ENCODE results near the gene SOX5.

- TF ChIP-seq ZFP36 (IDR thresholded peaks at IDR 0.05; ENCODE audit: low read depth, low read length, partially characterized antibody): no peak
- TF ChIP-seq JUN (IDR thresholded peaks at IDR 0.05; ENCODE audit: borderline replicate concordance, low read depth, low read length): no peak
- TF ChIP-seq JUN (CRISPR knock-in tag; IDR thresholded peaks at IDR 0.05; ENCODE audit: borderline replicate concordance): no peak
- TF ChIP-seq POLR2AphosphoS5 (IDR thresholded peaks at IDR 0.05; ENCODE audit: control insufficient read depth, insufficient read depth, low read depth, low read length): no peak
Observed at GRCh38 chr12:23674064-23674463, 275.4 kb downstream of the SOX5 start.
